Transverse colon (tissue), 3 donors: ENCODE data around the gene MYH7.

Experiments
- CTCF ChIP-seq, 5 experiments: fragments of 200-600 bp in 3 of 5; fragments of 450-650 bp in 2 of 5; sonication (generic) in 3 of 5; IDR thresholded peaks; 1 replicate in 2 of 5; 2 replicates in 3 of 5; pipeline ENCODE4 v1.5.1; 2016 to 2017; ENCODE audit warnings: antibody characterized with exemption in 5 of 5, inconsistent platforms in 3 of 5, mild to moderate bottlenecking in 2 of 5, moderate library complexity in 1 of 5
- EP300 ChIP-seq: sonication (generic); formaldehyde crosslinking; IDR thresholded peaks from one replicate; pipeline ENCODE4 v1.6.1; 2017; ENCODE audit warnings: antibody characterized with exemption, low read depth

DNA sequence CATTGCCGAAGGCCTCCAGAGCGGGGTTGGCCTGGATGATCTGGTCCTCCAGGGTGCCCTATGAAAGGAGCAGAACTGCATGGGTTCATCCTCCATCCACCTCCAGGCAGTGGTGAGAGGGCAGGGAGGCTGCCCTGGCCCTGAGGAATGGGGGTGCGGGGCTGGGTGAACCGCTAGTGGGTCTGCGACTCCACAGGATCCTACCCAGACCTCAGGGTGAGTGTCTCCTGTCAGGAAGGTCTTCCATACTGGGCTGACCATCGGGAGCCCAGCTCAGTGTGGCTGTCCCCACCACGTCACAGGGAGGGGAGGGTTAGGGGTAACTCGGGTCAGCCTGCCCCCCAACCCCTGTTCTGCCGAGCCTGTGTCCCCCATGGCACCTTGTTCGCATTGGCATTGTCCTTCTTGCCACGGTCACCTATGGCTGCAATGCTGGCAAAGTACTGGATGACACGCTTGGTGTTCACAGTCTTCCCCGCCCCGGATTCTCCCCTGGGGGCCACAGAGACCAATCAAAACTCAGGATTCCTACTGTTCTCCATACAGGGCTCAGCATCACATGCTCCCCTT lies 31.0 kb downstream of the MYH7 start:
- no peak for TF ChIP-seq CTCF (IDR thresholded peaks at IDR 0.05)
- no peak for TF ChIP-seq EP300
